Mesodermal cell (in vitro differentiated cells): Measurements from ENCODE around the gene BARX1.

Experiments
- H3K27ac ChIP-seq: 2 replicates; pipeline ENCODE4 v1.7.0; 2013; ENCODE audit warnings: mild to moderate bottlenecking, low read depth, low read length, moderate library complexity; ENCODE audit not compliant: severe bottlenecking
- H3K36me3 ChIP-seq: 2 replicates; pipeline ENCODE4 v1.7.1; 2013; ENCODE audit warnings: mild to moderate bottlenecking, low read length, moderate library complexity; ENCODE audit not compliant: control insufficient read depth, insufficient read depth
- H3K4me1 ChIP-seq: one replicate; pipeline ENCODE4 v1.7.1; 2013; ENCODE audit warnings: mild to moderate bottlenecking, low read length; ENCODE audit not compliant: insufficient read depth, control insufficient read depth, poor library complexity, severe bottlenecking
- H3K4me3 ChIP-seq: 2 replicates; pipeline ENCODE4 v1.7.0; 2013; ENCODE audit warnings: low read length, control low read depth, mild to moderate bottlenecking; ENCODE audit not compliant: insufficient read depth, poor library complexity, severe bottlenecking; ENCODE audit errors: extremely low read depth
- H3K9me3 ChIP-seq: 2 replicates; pipeline ENCODE4 v1.7.1; 2013; ENCODE audit warnings: mild to moderate bottlenecking, low read length, moderate library complexity; ENCODE audit not compliant: control insufficient read depth
- WGBS, 2 experiments: methylation state at CpG; one replicate each; pipeline ENCODE4 v1.1.5; 2013; ENCODE audit warnings: missing lambda C conversion rate in 2 of 2; ENCODE audit not compliant: insufficient coverage in 2 of 2; 5-methylcytosine and 5-hydroxymethylcytosine counted together

The BARX1 gene

DNA sequence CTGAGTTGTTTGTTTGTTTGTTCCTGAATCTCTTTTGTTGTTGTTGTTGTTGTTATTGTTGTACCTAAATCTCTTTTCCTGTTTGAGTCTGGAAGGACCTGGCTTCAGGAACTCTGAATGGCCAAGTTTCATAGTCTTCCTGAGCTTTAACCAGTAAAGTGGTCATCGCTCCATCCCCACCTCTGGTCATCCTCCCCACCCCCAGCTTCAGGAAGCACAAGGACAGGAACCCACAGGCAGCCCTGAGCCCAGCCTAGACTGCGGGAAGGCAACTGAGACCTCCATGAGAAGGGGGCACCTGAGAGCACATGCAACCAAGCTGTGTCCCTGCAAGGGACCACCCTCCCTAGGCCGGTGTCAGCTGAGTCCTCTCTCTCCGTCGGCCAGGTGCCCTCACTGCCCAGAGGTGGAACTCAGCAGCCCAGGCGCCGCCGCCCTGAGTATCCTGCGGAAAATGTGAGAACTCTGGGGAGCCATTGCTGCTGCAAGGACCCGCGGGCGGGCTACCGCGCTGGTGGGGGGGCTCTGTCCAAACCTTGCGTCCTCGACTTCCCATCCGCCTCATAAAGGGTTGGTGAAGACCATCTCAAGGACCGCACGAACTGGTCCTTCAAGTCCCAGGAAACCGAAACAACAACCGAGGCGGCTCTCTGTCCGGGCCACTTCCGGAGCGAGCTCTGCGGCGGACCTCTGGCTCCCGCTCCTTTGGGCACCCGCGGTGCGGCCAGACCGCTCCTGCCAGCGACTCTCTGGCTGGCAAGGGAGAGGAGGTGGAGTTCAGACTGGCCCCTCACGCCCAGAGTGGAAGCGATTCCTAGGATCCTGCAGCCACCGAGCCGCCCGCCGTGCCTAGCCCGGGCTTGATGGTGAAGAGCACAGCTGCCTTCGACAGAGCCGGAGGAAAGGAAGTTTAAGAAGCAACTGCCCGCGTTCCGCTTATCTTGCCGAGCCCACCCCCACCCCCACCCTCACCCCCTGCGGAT lies 4.2 kb downstream of the BARX1 start:
- 0 to 1% methylated on average over 22 to 29 of the region's 47 CpGs for WGBS, 2 experiments
- H3K36me3 ChIP-seq: no peaks in the 10 kb centered on the region
- H3K4me3 ChIP-seq: peak overlapping the region; percentile 8
- peaks cover 6% of the 10 kb centered on the region for H3K9me3 ChIP-seq
- no peak overlapping the region for H3K27ac ChIP-seq
- H3K4me1 ChIP-seq: peaks cover 11% of the 10 kb centered on the region

DNA sequence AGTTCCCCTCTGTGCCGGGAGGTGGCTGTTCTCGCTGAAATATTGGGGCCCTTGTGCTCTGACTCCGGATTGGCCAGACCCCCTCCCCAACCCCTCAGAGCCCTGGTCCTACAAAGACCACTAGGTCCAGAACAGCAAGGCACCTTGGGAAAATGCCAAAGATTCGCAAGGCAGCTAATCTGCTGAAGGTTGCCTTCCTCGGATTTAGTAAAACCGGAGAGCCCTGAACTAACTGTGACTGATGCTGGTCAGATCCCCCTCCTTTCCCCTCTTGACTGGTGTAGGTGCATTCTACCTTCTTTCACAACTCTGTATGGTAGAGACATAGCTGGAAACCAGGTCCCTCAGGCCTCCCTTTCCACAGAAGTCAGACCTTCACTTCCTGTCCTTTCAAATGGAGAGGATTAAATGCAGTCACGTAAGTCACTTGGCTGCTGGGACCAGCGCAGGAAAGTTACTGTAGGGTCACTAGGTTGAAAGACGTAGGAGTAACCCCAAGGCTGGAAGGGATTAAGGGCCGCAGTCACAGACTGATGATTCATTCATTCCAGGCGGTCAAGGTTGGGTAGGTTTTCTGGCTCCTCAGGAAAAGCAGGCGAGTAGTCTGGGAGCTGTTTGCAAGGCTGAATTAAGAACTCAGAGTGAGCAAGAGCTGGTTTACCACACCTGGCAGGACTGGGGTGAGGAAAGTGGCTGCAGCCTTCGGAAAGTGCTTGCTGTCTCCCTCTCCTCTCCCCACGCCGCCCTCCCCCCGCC lies 5.3 kb downstream of the BARX1 start:
- Histone ChIP-seq H3K4me1 (peaks cover 16% of the 10 kb centered on the region), H3K36me3 (no peaks in the 10 kb centered on the region), H3K27ac (no peak overlapping the region), H3K9me3 (peaks cover 6% of the 10 kb centered on the region), H3K4me3 (no peak overlapping the region)
- WGBS, 2 experiments: 6% methylated on average over 8 to 11 of the region's 16 CpGs

DNA sequence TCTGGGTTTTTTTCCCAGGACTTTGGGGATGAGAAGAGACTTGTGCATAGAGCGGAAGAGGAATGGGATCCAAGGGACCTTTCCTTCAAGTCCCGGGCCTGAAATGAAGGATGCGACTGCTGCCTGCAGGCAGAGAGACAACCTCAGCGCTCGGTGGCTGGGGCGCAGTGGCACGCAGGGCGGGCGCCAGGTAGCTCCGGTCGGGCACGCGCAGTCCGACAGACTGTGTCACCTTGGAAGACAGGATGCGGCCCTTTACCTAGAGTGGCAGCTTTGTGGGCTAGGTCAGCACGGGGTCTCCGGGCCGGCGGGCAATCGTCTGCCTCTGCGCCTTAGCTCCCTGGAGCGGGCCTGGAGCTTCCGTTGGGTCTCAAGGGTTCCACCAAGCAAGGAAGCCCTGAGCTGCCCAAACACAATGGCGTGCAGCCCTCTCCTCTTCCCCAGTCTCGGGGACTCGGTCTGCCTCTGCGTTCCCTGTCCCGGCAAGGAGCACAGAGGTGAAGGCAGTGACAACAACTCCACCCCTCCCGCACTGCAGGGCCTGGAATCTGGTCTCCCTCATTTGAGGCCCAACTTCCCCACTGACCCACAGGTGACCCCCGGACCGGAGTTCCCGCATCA lies 6.0 kb downstream of the BARX1 start:
- no peaks in the 10 kb centered on the region for H3K36me3 ChIP-seq
- H3K9me3 ChIP-seq: peaks cover 6% of the 10 kb centered on the region
- no peak overlapping the region for H3K27ac ChIP-seq
- no peak overlapping the region for H3K4me3 ChIP-seq
- WGBS, 2 experiments: 2 to 5% methylated on average over 27 to 32 of the region's 32 CpGs
- peaks cover 16% of the 10 kb centered on the region for H3K4me1 ChIP-seq

DNA sequence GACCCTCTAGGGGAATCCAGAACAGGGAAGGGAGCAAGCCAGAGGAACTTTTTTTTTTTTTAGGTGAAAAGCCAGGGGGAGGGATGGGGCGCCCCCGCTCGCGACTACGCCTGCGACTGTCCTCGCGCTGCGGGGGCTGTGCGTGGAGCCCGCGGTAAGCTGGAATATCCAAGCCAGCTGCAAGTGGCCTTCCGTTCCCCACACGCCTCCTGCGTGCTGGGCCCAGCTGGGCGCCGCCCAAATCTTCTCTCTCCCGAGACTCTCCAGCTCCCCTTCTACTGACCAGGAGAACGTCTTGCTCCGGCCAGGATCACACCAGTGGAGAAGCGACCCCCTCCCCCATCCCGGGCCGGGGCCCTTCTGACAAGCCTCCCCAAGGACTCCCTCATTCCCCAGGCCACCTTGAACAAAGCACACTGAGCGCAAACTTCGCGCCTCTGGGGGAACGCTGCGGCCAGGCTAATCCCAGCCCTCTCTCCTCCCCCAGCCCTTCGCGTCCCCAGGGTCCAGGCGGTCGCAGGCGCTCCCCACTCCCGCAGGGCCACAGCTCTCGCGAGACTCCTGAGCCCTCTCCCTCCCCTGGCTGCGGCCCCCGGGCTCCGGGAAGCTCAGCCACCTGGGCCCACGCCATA lies 6.6 kb downstream of the BARX1 start:
- peaks cover 16% of the 10 kb centered on the region for H3K4me1 ChIP-seq
- peaks cover 6% of the 10 kb centered on the region for H3K9me3 ChIP-seq
- no peak overlapping the region for H3K27ac ChIP-seq
- H3K4me3 ChIP-seq: no peak overlapping the region
- no peaks in the 10 kb centered on the region for H3K36me3 ChIP-seq
- WGBS, 2 experiments: 0 to 1% methylated on average over 19 to 22 of the region's 40 CpGs

DNA sequence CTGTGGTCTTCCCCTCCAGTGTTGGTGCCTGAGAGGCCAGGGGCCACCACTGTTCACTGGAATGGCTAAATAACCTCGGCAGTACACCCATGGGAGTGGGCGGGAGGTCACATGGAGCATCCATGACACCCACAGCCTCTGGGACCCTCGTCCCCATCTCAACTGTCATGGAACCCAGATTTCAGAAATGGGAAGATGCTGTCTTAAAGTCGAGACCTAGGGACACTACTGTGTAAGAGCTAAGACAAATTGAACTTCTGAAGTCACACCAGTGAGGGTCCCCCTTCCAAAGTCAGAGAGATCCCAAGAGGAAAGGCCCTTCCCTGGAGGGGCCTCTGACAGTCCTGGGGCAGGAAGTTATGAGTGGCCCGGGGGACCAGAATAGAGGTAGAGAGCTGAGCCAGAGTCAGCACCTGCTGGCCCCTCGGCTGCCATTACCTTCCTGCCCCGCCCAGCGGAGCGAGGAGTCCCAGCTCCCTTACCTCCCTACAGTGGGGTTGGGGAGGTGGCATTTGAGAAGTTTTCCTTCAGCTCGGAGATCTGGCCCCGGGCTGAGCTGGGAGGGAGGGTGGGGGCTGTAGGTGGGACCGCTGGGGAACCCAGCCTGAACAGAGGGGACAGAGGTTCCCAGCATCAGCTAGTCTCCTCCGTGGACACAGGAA lies 7.6 kb downstream of the BARX1 start:
- 17 to 24% methylated on average over 4 to 7 of the region's 13 CpGs for WGBS, 2 experiments
- no peak overlapping the region for H3K27ac ChIP-seq
- peaks cover 6% of the 10 kb centered on the region for H3K9me3 ChIP-seq
- H3K4me3 ChIP-seq: no peak overlapping the region
- H3K4me1 ChIP-seq: peaks cover 13% of the 10 kb centered on the region
- H3K36me3 ChIP-seq: no peaks in the 10 kb centered on the region

DNA sequence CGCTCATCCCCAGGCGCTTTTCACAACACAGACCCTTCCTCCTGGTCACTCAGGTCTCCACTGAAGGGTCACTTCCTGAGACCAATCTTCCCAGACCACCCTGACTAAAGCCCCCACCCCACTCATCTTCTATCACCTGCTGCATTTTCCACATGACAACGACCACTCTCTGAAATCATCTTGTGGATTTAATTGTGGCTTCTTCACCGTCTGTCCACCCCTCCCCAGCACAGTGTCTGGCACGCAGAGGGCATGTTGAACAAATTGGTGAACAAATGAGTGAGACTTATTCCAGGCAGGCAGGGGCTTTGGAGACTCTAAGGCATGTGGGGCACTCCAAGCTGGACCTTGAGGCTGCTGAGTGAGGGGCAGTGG lies 8.8 kb downstream of the BARX1 start:
- no peaks in the 10 kb centered on the region for H3K36me3 ChIP-seq
- WGBS, 2 experiments: 0 to 2% methylated on average over 3 to 4 of the region's 5 CpGs

DNA sequence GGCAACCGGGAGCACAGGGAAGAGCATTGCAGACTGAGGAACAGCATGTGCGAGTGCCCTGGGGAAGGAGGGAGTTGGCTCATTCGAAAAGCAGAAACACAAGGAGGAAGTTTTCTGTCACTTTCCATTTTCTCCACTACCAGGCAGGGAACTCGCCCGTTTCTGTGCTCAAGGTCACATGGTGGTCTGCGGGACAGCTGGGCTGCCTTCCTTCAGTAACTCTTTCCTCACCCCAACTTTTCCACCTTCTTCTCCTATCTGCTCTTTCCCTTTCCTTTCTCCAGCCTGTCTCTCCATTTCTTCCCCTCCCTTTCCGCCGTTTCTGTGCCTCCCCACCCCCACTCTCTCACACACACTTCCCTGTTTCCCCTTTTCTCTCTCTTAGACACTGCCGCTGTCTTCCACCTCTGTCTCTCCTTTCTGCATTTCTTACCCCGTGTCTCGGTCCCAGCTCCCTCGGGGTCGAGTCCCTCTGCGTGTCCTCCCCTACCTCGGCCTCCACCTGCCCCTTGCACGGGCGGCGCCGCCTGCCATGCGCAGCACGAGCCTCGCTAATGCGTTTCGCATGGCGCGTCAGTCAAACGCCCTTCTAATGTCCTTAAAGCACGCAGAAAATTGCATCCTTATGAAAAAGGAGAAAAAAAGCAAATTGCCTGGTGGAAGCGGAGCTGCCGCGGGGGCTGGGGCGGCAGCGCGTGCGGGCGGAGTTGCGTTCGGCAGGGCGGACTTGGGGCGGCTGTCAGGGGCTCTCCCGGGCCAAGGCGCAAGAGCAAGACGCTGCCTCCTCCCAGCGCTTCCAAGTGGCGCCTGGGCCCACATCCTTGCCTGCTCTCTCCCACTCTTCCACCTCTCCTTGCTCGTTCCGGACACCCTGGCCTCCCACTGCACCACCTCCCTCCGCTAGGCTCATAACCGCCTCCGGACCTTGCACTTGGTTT lies 9.5 kb downstream of the BARX1 start:
- peaks cover 6% of the 10 kb centered on the region for H3K9me3 ChIP-seq
- WGBS, 2 experiments: 1 to 2% methylated on average over 38 to 47 of the region's 50 CpGs
- no peak overlapping the region for H3K27ac ChIP-seq
- H3K36me3 ChIP-seq: no peaks in the 10 kb centered on the region
- no peak overlapping the region for H3K4me3 ChIP-seq
- peaks cover 6% of the 10 kb centered on the region for H3K4me1 ChIP-seq

More for the DNA sequence above, 8.8 kb downstream of the BARX1 start:
- no peak overlapping the region for H3K4me3 ChIP-seq
- H3K9me3 ChIP-seq: peaks cover 6% of the 10 kb centered on the region
- no peak overlapping the region for H3K27ac ChIP-seq
- H3K4me1 ChIP-seq: peaks cover 6% of the 10 kb centered on the region

DNA sequence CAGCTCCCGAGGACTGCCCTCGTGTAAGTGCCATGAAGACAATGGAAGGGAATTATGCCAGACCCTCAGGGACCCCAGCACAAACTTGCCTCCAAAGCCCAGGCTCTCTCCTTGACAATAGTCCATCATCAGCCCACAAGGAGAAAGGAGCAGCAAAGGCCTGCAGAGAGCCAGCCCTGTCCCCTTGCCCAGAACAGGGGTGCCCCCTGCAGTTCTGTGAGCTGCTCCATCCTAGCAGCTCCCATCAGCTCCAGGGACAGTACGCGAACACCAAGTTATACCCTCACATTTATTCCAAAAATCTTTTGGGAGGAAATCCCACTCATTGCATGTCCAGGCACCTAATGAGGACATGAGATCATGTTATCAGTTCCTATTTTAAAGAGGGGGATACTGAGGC lies 11.1 kb downstream of the BARX1 start:
- Histone ChIP-seq H3K4me3 (no peak overlapping the region), H3K4me1 (peaks cover 6% of the 10 kb centered on the region), H3K36me3 (no peaks in the 10 kb centered on the region), H3K27ac (no peak overlapping the region), H3K9me3 (no peaks in the 10 kb centered on the region)
- WGBS, 2 experiments: 75 to 80% methylated on average over 2 of the region's 4 CpGs

DNA sequence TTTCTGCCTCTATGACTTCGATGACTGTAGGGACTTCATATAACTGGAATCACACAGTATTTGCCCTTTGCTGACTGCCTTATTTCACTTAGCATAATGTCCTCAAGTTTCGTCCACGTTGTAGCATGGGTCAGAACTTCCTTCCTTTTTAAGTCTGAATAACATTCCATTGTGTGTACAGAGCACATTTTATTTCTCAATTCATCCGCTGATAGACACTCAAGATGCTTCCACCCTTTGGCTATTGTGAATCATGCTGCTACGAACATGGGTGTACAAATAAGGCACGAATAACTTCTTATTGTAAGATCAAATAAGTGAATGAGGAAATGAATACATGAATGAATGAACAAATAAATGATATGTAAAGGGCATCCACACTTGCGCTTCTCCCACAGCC lies 13.0 kb downstream of the BARX1 start:
- 73 to 83% methylated on average over 5 to 7 of the region's 7 CpGs for WGBS, 2 experiments
- H3K4me3 ChIP-seq: no peak overlapping the region
- H3K27ac ChIP-seq: no peak overlapping the region

More for the DNA sequence above, 13.0 kb downstream of the BARX1 start:
- no peaks in the 10 kb centered on the region for H3K9me3 ChIP-seq
- H3K36me3 ChIP-seq: no peaks in the 10 kb centered on the region
- H3K4me1 ChIP-seq: peaks cover 6% of the 10 kb centered on the region
